ENCODE data around the gene SHISA6.

SHISA6 gene

DNA sequence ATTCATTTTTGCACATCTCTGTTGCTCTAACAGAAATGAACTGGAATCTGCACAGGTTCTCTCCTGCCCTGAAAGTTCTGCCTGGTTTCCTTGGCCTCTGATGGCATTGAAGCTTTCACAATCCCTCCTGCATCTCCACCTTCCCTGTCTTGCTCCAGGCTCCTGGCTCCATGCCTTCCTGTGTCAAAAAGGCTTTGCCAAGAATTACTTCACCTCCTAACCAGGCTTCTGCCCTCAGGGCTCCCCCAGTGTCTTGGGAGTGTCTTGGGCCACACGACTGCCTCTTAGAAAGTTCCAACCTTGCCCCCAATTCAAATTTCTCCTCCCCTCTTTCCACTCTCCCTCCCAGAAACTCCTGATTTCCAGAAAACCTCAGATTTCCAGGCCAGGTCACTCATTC, 320.3 kb downstream of the SHISA6 start:
- TF ChIP-seq POLR2AphosphoS5 (IDR thresholded peaks at IDR 0.05; ENCODE audit: low read depth, low read length) (no peak), TAF1 (IDR thresholded peaks at IDR 0.05; ENCODE audit: borderline replicate concordance, insufficient read depth, low read length) (no peak), SIN3A (IDR thresholded peaks at IDR 0.05; ENCODE audit: borderline replicate concordance, insufficient read depth, low read length) (no peak), FOXP2 (optimal IDR thresholded peaks at IDR 0.05; ENCODE audit: borderline replicate concordance, extremely low read depth, extremely low read length, insufficient read depth) (no peak)
- TF ChIP-seq, protein P1, sequence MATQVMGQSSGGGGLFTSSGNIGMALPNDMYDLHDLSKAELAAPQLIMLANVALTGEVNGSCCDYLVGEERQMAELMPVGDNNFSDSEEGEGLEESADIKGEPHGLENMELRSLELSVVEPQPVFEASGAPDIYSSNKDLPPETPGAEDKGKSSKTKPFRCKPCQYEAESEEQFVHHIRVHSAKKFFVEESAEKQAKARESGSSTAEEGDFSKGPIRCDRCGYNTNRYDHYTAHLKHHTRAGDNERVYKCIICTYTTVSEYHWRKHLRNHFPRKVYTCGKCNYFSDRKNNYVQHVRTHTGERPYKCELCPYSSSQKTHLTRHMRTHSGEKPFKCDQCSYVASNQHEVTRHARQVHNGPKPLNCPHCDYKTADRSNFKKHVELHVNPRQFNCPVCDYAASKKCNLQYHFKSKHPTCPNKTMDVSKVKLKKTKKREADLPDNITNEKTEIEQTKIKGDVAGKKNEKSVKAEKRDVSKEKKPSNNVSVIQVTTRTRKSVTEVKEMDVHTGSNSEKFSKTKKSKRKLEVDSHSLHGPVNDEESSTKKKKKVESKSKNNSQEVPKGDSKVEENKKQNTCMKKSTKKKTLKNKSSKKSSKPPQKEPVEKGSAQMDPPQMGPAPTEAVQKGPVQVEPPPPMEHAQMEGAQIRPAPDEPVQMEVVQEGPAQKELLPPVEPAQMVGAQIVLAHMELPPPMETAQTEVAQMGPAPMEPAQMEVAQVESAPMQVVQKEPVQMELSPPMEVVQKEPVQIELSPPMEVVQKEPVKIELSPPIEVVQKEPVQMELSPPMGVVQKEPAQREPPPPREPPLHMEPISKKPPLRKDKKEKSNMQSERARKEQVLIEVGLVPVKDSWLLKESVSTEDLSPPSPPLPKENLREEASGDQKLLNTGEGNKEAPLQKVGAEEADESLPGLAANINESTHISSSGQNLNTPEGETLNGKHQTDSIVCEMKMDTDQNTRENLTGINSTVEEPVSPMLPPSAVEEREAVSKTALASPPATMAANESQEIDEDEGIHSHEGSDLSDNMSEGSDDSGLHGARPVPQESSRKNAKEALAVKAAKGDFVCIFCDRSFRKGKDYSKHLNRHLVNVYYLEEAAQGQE (IDR thresholded peaks at IDR 0.05; ENCODE audit: insufficient read depth in 1 of 2, low read depth in 2 of 2, low read length in 2 of 2): no peak

GRCh38 chr17:11561702-11562101, 320.7 kb downstream of the SHISA6 start:
- TF ChIP-seq FOXP2 (optimal IDR thresholded peaks at IDR 0.05; ENCODE audit: borderline replicate concordance, extremely low read depth, extremely low read length, insufficient read depth) (no peak), POLR2AphosphoS5 (IDR thresholded peaks at IDR 0.05; ENCODE audit: low read depth, low read length) (no peak), SIN3A (IDR thresholded peaks at IDR 0.05; ENCODE audit: borderline replicate concordance, insufficient read depth, low read length) (no peak), TAF1 (IDR thresholded peaks at IDR 0.05; ENCODE audit: borderline replicate concordance, insufficient read depth, low read length) (no peak)
- TF ChIP-seq, protein P1 (IDR thresholded peaks at IDR 0.05; ENCODE audit: insufficient read depth in 1 of 2, low read depth in 2 of 2, low read length in 2 of 2): no peak

GRCh38 chr17:11564589-11565380, 323.8 kb downstream of the SHISA6 start:
- TF ChIP-seq, protein P1 (IDR thresholded peaks at IDR 0.05; ENCODE audit: insufficient read depth in 1 of 2, low read depth in 2 of 2, low read length in 2 of 2): no peak
- no peak for TF ChIP-seq SIN3A (IDR thresholded peaks at IDR 0.05; ENCODE audit: borderline replicate concordance, insufficient read depth, low read length)

DNA sequence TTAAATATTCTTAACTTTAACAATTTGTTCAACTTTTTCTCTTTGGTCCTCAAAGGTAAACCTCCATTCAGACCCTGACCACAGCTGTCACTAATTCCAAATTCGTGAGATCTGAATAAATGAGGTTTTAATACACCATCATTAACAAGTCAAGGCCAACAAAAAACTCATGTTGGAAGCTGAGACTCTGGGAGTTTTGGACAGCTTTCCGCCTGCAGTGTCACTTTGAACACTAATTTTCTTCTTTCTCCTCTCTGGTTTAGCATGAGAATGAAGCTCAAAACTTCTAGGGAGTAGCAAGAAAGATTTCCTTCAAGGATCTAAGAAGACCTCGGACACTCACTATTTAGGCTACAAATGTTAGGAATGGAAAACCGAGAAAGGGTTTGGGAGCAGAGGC, 324.6 kb downstream of the SHISA6 start:
- TF ChIP-seq POLR2AphosphoS5 (IDR thresholded peaks at IDR 0.05; ENCODE audit: low read depth, low read length) (no peak), SIN3A (IDR thresholded peaks at IDR 0.05; ENCODE audit: borderline replicate concordance, insufficient read depth, low read length) (no peak), TAF1 (IDR thresholded peaks at IDR 0.05; ENCODE audit: borderline replicate concordance, insufficient read depth, low read length) (no peak)
- TF ChIP-seq, protein P1 (IDR thresholded peaks at IDR 0.05; ENCODE audit: insufficient read depth in 1 of 2, low read depth in 2 of 2, low read length in 2 of 2): no peak

DNA sequence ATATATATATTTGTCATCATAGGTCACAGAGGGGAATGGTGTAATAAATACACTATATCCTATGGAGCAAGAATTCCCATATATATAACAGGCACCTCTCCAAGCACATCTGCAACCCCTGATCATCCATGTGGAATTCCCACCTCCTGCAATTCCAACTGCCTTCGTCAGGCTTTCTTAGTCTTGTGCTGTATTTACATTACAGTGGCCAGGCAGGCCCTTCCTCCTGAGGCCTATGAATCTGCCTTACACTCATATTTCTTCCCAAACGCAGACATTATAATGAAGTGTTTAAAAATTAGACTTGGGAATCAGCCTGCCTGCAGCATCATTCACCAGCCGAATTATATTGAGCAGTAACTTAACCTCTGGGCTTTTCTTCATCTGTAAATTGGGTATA, 338.0 kb downstream of the SHISA6 start:
- no peak for TF ChIP-seq POLR2AphosphoS5 (IDR thresholded peaks at IDR 0.05; ENCODE audit: low read depth, low read length)
- TF ChIP-seq, protein P1 (IDR thresholded peaks at IDR 0.05; ENCODE audit: insufficient read depth in 1 of 2, low read depth in 2 of 2, low read length in 2 of 2): no peak
- TF ChIP-seq FOXP2 (optimal IDR thresholded peaks at IDR 0.05; ENCODE audit: borderline replicate concordance, extremely low read depth, extremely low read length, insufficient read depth): no peak
- no peak for TF ChIP-seq SIN3A (IDR thresholded peaks at IDR 0.05; ENCODE audit: borderline replicate concordance, insufficient read depth, low read length)
- no peak for TF ChIP-seq TAF1 (IDR thresholded peaks at IDR 0.05; ENCODE audit: borderline replicate concordance, insufficient read depth, low read length)

Measured in PFSK-1 (cell line).